NCI-H146 treated with DMSO at 0.1 percent for 48 hours (cell line): ENCODE measurements around the gene CLIC5.

ENCODE experiments used
- DNase-seq: peaks from one replicate; lab custom pipeline; 2025; ENCODE audit not compliant: unreplicated experiment; lab: John Stamatoyannopoulos, UW

CLIC5 gene

GRCh38 chr6:45966340-45966739 lies 49.3 kb downstream of the CLIC5 start:
- DNase-seq = no peak

- DNase-seq = no peak
Observed at GRCh38 chr6:45965792-45966191, 49.9 kb downstream of the CLIC5 start.

- DNase-seq = no peak
Observed at GRCh38 chr6:45965007-45965406, 50.7 kb downstream of the CLIC5 start.

GRCh38 chr6:45964300-45964699 lies 51.4 kb downstream of the CLIC5 start:
- DNase-seq = no peak

- DNase-seq = no peak
Observed at GRCh38 chr6:45963896-45964295, 51.8 kb downstream of the CLIC5 start.

- DNase-seq = no peak
Observed at GRCh38 chr6:45961125-45961524, 54.5 kb downstream of the CLIC5 start.

- no peak for DNase-seq
Observed at GRCh38 chr6:45959534-45960145, 56.0 kb downstream of the CLIC5 start.

GRCh38 chr6:45956663-45957062 lies 59.0 kb downstream of the CLIC5 start:
- no peak for DNase-seq

- DNase-seq = no peak
Observed at GRCh38 chr6:45956176-45956575, 59.5 kb downstream of the CLIC5 start.

- no peak for DNase-seq
Observed at GRCh38 chr6:45955597-45955996, 60.1 kb downstream of the CLIC5 start.

GRCh38 chr6:45952546-45952945 lies 63.1 kb downstream of the CLIC5 start:
- no peak for DNase-seq

- DNase-seq = no peak
Observed at GRCh38 chr6:45952168-45952529, 63.5 kb downstream of the CLIC5 start.

- no peak for DNase-seq
Observed at GRCh38 chr6:45951321-45952167, 64.1 kb downstream of the CLIC5 start.

GRCh38 chr6:45949256-45949655 lies 66.4 kb downstream of the CLIC5 start:
- no peak for DNase-seq

- no peak for DNase-seq
Observed at GRCh38 chr6:45947807-45948206, 67.9 kb downstream of the CLIC5 start.

GRCh38 chr6:45946887-45947286 lies 68.8 kb downstream of the CLIC5 start:
- DNase-seq = no peak

- no peak for DNase-seq
Observed at GRCh38 chr6:45946352-45946751, 69.3 kb downstream of the CLIC5 start.

- DNase-seq = no peak
Observed at GRCh38 chr6:45942953-45943352, 72.7 kb downstream of the CLIC5 start.

- no peak for DNase-seq
Observed at GRCh38 chr6:45933855-45934254, 81.8 kb downstream of the CLIC5 start.

- no peak for DNase-seq
Observed at GRCh38 chr6:45931232-45931631, 84.4 kb downstream of the CLIC5 start.

GRCh38 chr6:45930420-45931040 lies 85.1 kb downstream of the CLIC5 start:
- peak; percentile 22 for DNase-seq
